HepG2 (cell line): ENCODE measurements around the gene PRKN. TPM values are rescaled to one million over a fixed set of nuclear protein-coding genes. Genes with fewer than 3 reads are reported as not detected.
A peak's percentile ranks its signal among the peaks of the same experiment; 100 is the strongest.

Experiments
- ATAC-seq: fragments of 200-7000 bp; cut with Tn5 transposase; 3 replicates; pipeline ENCODE4 v1.9.1; 2020; ENCODE audit warnings: mild to moderate bottlenecking, moderate library complexity
- BruUV-seq: library from RNA; stranded (reverse); fragments of 400-500 nt; replicated peaks from 2 replicates; lab custom pipeline; 2021; lab: Mats Ljungman, UMichigan
- CTCF ChIA-PET: fragments of 300-600 bp; formaldehyde crosslinking; extraction: SDS; loops from one replicate; lab custom pipeline; 2021; ENCODE audit warnings: low total read pairs, inconsistent platforms, low intra/inter-chr PET ratio; lab: Yijun Ruan, JAX
- POLR2A ChIA-PET: fragments of 350-600 bp; sonication (Branson Sonifier 250); formaldehyde crosslinking; loops from one replicate; lab custom pipeline; 2020; ENCODE audit warnings: antibody characterized with exemption, inconsistent platforms; lab: Yijun Ruan, JAX
- DNase-seq: peaks from one replicate; pipeline ENCODE4 v3.0.0-alpha.2; 2015; ENCODE audit warnings: low spot score
- FAIRE-seq: peaks from 3 replicates; lab custom pipeline; 2011; peaks lifted over from hg19 to GRCh38; lab: Jason Lieb, UNC
- H2AFZ ChIP-seq: one replicate; pipeline ENCODE4 v1.6.1; 2011; ENCODE audit warnings: low read length, inconsistent platforms
- H3K27ac ChIP-seq: fragments of 300-600 bp; 3 replicates; pipeline ENCODE4 v1.8.0; 2011; ENCODE audit warnings: mixed run types, mild to moderate bottlenecking, mixed read lengths, low read length, inconsistent platforms; ENCODE audit not compliant: insufficient read depth; ENCODE audit errors: extremely low read length
- H3K27me3 ChIP-seq, 2 experiments: fragments of 200-600 bp in 1 of 2; 2 replicates in 1 of 2; 3 replicates in 1 of 2; pipeline versions ENCODE4 v1.6.0 to v1.8.0; 2011; ENCODE audit warnings: low read length in 2 of 2, mild to moderate bottlenecking in 2 of 2, moderate library complexity in 2 of 2, inconsistent platforms in 1 of 2; ENCODE audit not compliant: insufficient read depth in 2 of 2, control insufficient read depth in 1 of 2
- H3K36me3 ChIP-seq, 2 experiments: fragments of 200-600 bp in 1 of 2; replicated peaks in 1 of 2; 2 replicates in 1 of 2; 3 replicates in 1 of 2; pipeline versions ENCODE4 v1.5.1 to v1.8.0; 2011; ENCODE audit warnings: low read length in 2 of 2, inconsistent platforms in 1 of 2; ENCODE audit not compliant: insufficient read depth in 2 of 2, control insufficient read depth in 1 of 2
- H3K4me1 ChIP-seq: 2 replicates; pipeline ENCODE4 v1.5.1; 2012; ENCODE audit warnings: low read length, inconsistent platforms; ENCODE audit not compliant: insufficient read depth
- H3K4me2 ChIP-seq: 2 replicates; pipeline ENCODE4 v1.6.0; 2011; ENCODE audit warnings: low read depth, low read length, inconsistent platforms
- H3K4me3 ChIP-seq, 3 experiments: fragments of 200-600 bp in 1 of 3; sonication (generic), shearing (Covaris generic) in 1 of 3; replicated peaks in 1 of 3; 2 replicates each; pipeline ENCODE4 v1.5.1; 2011 to 2016; ENCODE audit warnings: low read length in 3 of 3, inconsistent platforms in 2 of 3, low read depth in 2 of 3, mild to moderate bottlenecking in 2 of 3, control low read depth in 1 of 3, mixed read lengths in 1 of 3; ENCODE audit not compliant: insufficient read depth in 1 of 3
- H3K79me2 ChIP-seq: one replicate; pipeline ENCODE4 v1.6.1; 2011; ENCODE audit warnings: low read length, inconsistent platforms; ENCODE audit not compliant: insufficient read depth
- H3K9ac ChIP-seq: 2 replicates; pipeline ENCODE4 v1.6.0; 2011; ENCODE audit warnings: mild to moderate bottlenecking, low read depth, low read length, inconsistent platforms; ENCODE audit not compliant: insufficient read depth
- H3K9me3 ChIP-seq: 2 replicates; pipeline ENCODE4 v1.5.1; 2012; ENCODE audit warnings: mild to moderate bottlenecking, low read length
- H4K20me1 ChIP-seq: 2 replicates; pipeline ENCODE4 v1.6.0; 2011; ENCODE audit warnings: inconsistent platforms, mild to moderate bottlenecking, low read length, moderate library complexity; ENCODE audit not compliant: insufficient read depth
- BCL3 ChIP-seq: sonication (generic); formaldehyde crosslinking; IDR thresholded peaks from 2 replicates; pipeline ENCODE4 v1.5.1; 2020; ENCODE audit warnings: mild to moderate bottlenecking, missing genetic modification reagents, moderate library complexity
- FOXA1 ChIP-seq, 2 experiments: fragments of 450-650 bp in 1 of 2; sonication (generic) in 1 of 2; formaldehyde crosslinking in 1 of 2; IDR thresholded peaks; 2 replicates each; pipeline versions ENCODE4 v1.4.0 to v1.6.1; 2016 to 2020; ENCODE audit warnings: missing genetic modification reagents in 1 of 2
- KLF13 ChIP-seq: sonication (generic); formaldehyde crosslinking; IDR thresholded peaks from 2 replicates; pipeline ENCODE4 v1.4.0; 2020; ENCODE audit warnings: mild to moderate bottlenecking, missing genetic modification reagents
- KLF15 ChIP-seq: sonication (generic); formaldehyde crosslinking; IDR thresholded peaks from 2 replicates; pipeline ENCODE4 v1.8.1; 2023; ENCODE audit warnings: borderline replicate concordance, mild to moderate bottlenecking, inconsistent platforms, missing genetic modification reagents, mixed read lengths
- LCORL ChIP-seq, 2 experiments: fragments of 450-650 bp in 1 of 2; sonication (generic) in 1 of 2; formaldehyde crosslinking in 1 of 2; IDR thresholded peaks; 2 replicates each; pipeline versions ENCODE4 v1.5.0 to v1.6.1; 2017 to 2020; ENCODE audit warnings: antibody characterized with exemption in 1 of 2, missing genetic modification reagents in 1 of 2
- MAFF ChIP-seq: IDR thresholded peaks from 2 replicates; pipeline ENCODE4 v1.6.1; 2011; ENCODE audit warnings: low read depth, low read length, improper control_type of control experiment
- MAFK ChIP-seq, 2 experiments: IDR thresholded peaks in 1 of 2; conservative IDR thresholded peaks in 1 of 2; 2 replicates each; pipeline ENCODE4 v1.6.1; 2011; ENCODE audit warnings: improper control_type of control experiment in 2 of 2, low read length in 2 of 2
- NCOA2 ChIP-seq: sonication (generic); formaldehyde crosslinking; IDR thresholded peaks from 2 replicates; pipeline ENCODE4 v1.8.0; 2022; ENCODE audit warnings: inconsistent platforms
- NFKBIZ ChIP-seq: IDR thresholded peaks from 2 replicates; pipeline ENCODE4 v1.6.1; 2018; ENCODE audit warnings: missing genetic modification reagents, missing compliant biosample characterization
- RAD21 ChIP-seq: fragments of 450-650 bp; formaldehyde crosslinking; IDR thresholded peaks from 2 replicates; pipeline ENCODE4 v1.5.0; 2020; ENCODE audit warnings: mild to moderate bottlenecking
- SKI ChIP-seq: fragments of 450-650 bp; IDR thresholded peaks from one replicate; pipeline ENCODE4 v1.6.1; 2018; ENCODE audit warnings: mild to moderate bottlenecking; ENCODE audit not compliant: partially characterized antibody
- THAP7 ChIP-seq: sonication (generic); formaldehyde crosslinking; IDR thresholded peaks from 2 replicates; pipeline ENCODE4 v1.8.1; 2023; ENCODE audit warnings: mild to moderate bottlenecking, missing genetic modification reagents
- ZNF101 ChIP-seq: sonication (generic); formaldehyde crosslinking; IDR thresholded peaks from 2 replicates; pipeline ENCODE4 v1.4.0; 2020; ENCODE audit warnings: mild to moderate bottlenecking, low read depth, missing genetic modification reagents, borderline replicate concordance
- ZNF251 ChIP-seq: sonication (generic); formaldehyde crosslinking; IDR thresholded peaks from 2 replicates; pipeline ENCODE4 v1.9.0; 2021; ENCODE audit warnings: mild to moderate bottlenecking, missing genetic modification reagents
- ZNF75D ChIP-seq: sonication (generic); formaldehyde crosslinking; IDR thresholded peaks from 2 replicates; pipeline ENCODE4 v1.8.1; 2023; ENCODE audit warnings: missing genetic modification reagents, mild to moderate bottlenecking, borderline replicate concordance
- ZSCAN9 ChIP-seq: IDR thresholded peaks from 2 replicates; pipeline ENCODE4 v1.6.1; 2016; ENCODE audit warnings: borderline replicate concordance
- WGBS: methylation state at CpG from one replicate; pipeline ENCODE4 v1.1.6; 2017; ENCODE audit warnings: low lambda C conversion rate; 5-methylcytosine and 5-hydroxymethylcytosine counted together
- in situ Hi-C: cut with HindIII; loops from 2 replicates; pipeline ENCODE4 v1.10.0; 2017; ENCODE audit warnings: low pct_unique_long_range_greater_than_20kb; ENCODE audit not compliant: extremely low pct_ligation_motif_present
- intact Hi-C: fragments of 100-400 bp; cut with micrococcal nuclease; formaldehyde crosslinking; loops from one replicate; pipeline ENCODE4 v1.10.0; 2022; ENCODE audit not compliant: unreplicated experiment
- polyA plus RNA-seq, 8 experiments: library from polyadenylated mRNA; depleted of rRNA in 3 of 8; stranded (reverse) in 7 of 8; unstranded in 1 of 8; fragments of >200 nt; fragmentation: Illumina TruSeq in 4 of 8; extraction: Trizol in 4 of 8; gene quantifications; 2 replicates each; pipeline versions ENCODE4 v1.2.1 to v1.2.3, GENCODE V29; 2011 to 2016; ENCODE audit warnings: low read depth in 4 of 8, missing spikeins in 1 of 8, mixed read lengths in 1 of 8; ENCODE audit not compliant: insufficient read depth in 1 of 8
- total RNA-seq, 5 experiments: library from RNA; depleted of rRNA; stranded (reverse); fragments of >200 nt; fragmentation: Illumina TruSeq; extraction: Trizol; gene quantifications; 2 replicates each; pipeline ENCODE4 v1.2.3, GENCODE V29; 2016; ENCODE audit warnings: low read depth in 1 of 5

The PRKN gene
- total and polyA plus RNA-seq, 2 of the 13 experiments (the other 11 are each of a cell fraction or from before 2014, with no cell fraction given): 0.31 to 0.44 TPM

- WGBS: 65% methylated on average over 2 of the region's 2 CpGs
- intact Hi-C loops: no loop called here
- ChIA-PET CTCF (no interaction called here), POLR2A (no interaction called here)
- Histone ChIP-seq H3K4me2 (no peak overlapping the region), H3K4me3 (no peak overlapping the region), H3K79me2 (no peaks in the 10 kb centered on the region), H3K9me3 (no peaks in the 10 kb centered on the region; the same call in 1 of the 2 replicates), H3K27ac (no peak overlapping the region), H3K36me3 (no peaks in the 10 kb centered on the region), H3K27me3 (no peaks in the 10 kb centered on the region; a peak in 1 of 5 replicates), H3K9ac (no peak overlapping the region), H4K20me1 (no peaks in the 10 kb centered on the region), H2AFZ (no peak overlapping the region), H3K4me1 (no peaks in the 10 kb centered on the region)
- in situ Hi-C loops: no loop called here
- FAIRE-seq: no peak
- BruUV-seq: no TSS peak
- no peak for ATAC-seq
- DNase-seq: no peak
- TF ChIP-seq FOXA1 (IDR thresholded peaks at IDR 0.05) (peak; percentile 72; the same call in 1 of the 2 replicates), FOXA1 (CRISPR knock-in tag; IDR thresholded peaks at IDR 0.05) (no peak), KLF15 (CRISPR knock-in tag) (no peak), THAP7 (no peak)
These were observed 107.5 kb downstream of the PRKN start for GRCh38 chr6:162620073-162620472.

- Histone ChIP-seq H3K4me3 (no peak overlapping the region), H2AFZ (no peak overlapping the region), H3K27ac (no peak overlapping the region), H3K27me3 (no peaks in the 10 kb centered on the region; a peak in 1 of 5 replicates), H3K36me3 (no peaks in the 10 kb centered on the region), H3K4me2 (no peak overlapping the region), H3K79me2 (no peaks in the 10 kb centered on the region), H3K9ac (no peak overlapping the region), H3K9me3 (no peaks in the 10 kb centered on the region; the same call in 1 of the 2 replicates), H3K4me1 (no peaks in the 10 kb centered on the region), H4K20me1 (no peaks in the 10 kb centered on the region)
- FAIRE-seq (no peak), DNase-seq (no peak), ATAC-seq (no peak)
- ChIA-PET POLR2A (no interaction called here), CTCF (no interaction called here)
- intact Hi-C loops: no loop called here
- in situ Hi-C loops: no loop called here
- BruUV-seq: no TSS peak
- TF ChIP-seq KLF13 (CRISPR knock-in tag): no peak
- no peak for TF ChIP-seq NCOA2
- peak; percentile 18 to 57; a peak in 2 of 4 replicates for TF ChIP-seq MAFK (conservative IDR thresholded peaks at IDR 0.05 in 1 of 2, IDR thresholded peaks at IDR 0.05 in 1 of 2; ENCODE audit: low read length in 2 of 2)
- no peak for TF ChIP-seq BCL3 (CRISPR knock-in tag)
- no peak for TF ChIP-seq ZNF251
- TF ChIP-seq LCORL (IDR thresholded peaks at IDR 0.05): no peak
- no peak for TF ChIP-seq LCORL (CRISPR knock-in tag; IDR thresholded peaks at IDR 0.05)
- TF ChIP-seq RAD21: no peak
- TF ChIP-seq ZSCAN9: no peak
- no peak for TF ChIP-seq ZNF101 (CRISPR knock-in tag)
- no peak for TF ChIP-seq SKI
- TF ChIP-seq MAFF: peak; percentile 42; the same call in 1 of the 2 replicates
- no peak for TF ChIP-seq NFKBIZ (CRISPR knock-in tag)
- TF ChIP-seq ZNF75D (CRISPR knock-in tag): no peak
- 49% methylated on average over 6 of the region's 6 CpGs for WGBS
These were observed 109.0 kb downstream of the PRKN start for GRCh38 chr6:162618448-162619002.
